OCI-M1 (cell line): Measurements from ENCODE around the gene FITM1.

Source experiments
- DNase-seq: peaks from one replicate; lab custom pipeline; 2025; lab: John Stamatoyannopoulos, UW

FITM1 gene

DNA sequence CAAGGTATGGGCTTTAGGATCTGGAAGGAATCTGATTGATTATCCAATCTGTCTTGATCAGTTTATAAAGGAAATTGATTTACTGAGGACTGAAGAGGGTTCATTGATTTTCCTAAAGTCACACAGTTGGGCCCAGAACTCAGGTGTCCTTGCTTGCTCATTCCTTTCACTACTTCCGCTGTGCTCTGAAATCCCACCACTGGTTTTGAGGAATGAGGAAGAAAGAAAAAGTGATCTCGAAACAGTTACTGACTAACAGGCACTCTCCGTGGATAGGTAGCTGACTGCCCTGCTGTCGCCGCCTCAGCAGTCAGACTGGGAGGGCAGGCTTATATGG lies at the start of gene FITM1:
TSS of gene FITM1 (plus strand) at position 280 of the 337 bp plus-strand sequence. CDS start 905 bp downstream, outside the sequence.
- no peak for DNase-seq

DNA sequence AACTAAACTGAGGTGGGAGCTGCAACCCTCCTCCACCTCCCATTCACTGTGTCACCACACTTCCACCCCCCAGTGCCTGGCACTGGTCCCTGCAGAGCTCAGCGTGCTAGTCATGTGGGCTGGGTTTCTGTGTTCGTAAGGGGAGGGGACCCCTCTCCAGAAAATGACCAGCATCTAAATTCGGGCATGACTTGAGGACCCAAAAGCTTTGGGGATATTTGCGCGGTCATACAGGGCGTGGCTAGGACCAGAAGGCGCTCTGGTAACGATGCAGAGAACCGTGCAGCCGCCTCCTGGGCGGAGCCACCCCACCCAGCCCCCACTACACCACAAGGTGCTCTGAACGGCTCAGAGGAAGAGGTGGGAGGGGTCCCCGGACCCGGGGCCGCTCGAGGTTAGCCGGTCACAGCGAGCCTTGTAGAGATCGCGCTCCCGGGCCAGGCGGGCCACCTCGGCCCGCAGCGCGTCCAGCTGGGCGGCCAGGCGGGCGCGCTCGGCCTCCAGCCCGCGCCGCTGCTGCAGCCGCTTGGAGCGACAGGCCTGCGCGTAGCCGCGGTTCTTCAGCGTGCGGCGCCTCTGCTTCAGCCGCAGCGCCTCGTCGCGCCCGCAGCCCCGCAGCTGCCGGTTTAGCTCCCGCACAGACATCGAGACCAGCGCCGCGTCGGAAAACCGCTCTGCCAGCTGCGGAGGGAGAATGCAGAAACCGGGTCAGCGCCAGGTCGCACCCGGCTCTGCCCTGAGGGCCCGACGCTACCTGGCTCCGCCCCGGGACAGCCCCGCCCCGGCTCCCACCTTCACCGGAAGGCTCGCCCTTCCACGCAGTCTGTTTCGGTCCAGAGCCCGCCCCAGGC lies 49.3 kb upstream of the FITM1 start:
- DNase-seq, result peak; percentile 40

- no peak for DNase-seq
Measured at GRCh38 chr14:24081739-24082211, 48.7 kb upstream of the FITM1 start.

DNA sequence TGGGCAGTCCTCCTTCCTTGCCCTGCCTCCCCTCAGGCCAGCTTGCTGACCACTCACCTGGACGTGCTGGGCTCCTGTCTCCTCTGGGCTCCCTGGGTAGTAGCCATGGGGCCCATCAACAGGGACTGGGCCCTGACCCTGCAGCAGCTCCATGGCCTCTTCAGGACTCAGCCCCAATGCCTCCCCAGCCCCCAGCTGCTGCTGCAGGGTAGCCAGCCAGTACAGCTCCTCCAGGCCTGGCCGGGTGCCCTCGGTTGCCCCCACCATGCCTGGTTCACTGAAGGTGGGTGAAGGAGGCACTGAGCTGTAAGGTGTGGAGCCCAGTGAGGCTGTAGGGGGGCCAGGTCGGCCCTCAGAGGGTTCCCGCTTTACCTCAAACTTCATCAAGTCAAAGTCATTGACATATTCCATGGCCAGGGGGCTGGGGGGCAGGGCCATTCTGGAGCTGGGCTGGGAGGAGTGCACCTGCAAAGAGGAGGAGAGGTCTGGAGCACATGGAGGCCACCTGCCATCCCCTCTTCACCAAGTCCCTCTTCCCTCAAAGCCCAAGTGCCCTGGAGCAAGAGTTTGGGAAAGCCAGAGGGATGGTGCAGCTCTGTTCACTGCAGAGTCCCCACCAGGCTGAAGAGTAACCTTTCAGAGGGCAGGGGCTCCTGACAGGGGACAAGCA lies 47.9 kb upstream of the FITM1 start:
- DNase-seq, result no peak

DNA sequence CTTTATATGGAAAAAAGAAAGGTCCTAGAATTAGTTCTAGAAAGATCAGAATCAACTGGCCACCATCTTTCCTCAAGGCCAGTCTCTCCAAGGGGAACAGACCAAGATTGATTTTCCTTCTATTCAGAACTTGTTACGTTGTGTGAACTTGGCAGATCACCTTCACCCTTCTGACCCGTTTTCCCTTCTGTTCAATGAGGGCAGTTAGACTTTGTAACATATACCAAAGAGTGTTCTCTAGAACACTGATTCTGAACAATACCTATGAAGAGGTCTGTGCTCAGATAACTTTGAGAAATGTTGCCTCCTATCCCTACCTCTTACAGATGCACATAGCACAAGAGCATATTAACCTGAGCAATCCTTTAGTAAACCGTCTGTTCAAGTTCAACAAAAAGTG lies 47.0 kb upstream of the FITM1 start:
- no peak for DNase-seq

- no peak for DNase-seq
Measured at GRCh38 chr14:24084440-24084839, 46.0 kb upstream of the FITM1 start.

DNA sequence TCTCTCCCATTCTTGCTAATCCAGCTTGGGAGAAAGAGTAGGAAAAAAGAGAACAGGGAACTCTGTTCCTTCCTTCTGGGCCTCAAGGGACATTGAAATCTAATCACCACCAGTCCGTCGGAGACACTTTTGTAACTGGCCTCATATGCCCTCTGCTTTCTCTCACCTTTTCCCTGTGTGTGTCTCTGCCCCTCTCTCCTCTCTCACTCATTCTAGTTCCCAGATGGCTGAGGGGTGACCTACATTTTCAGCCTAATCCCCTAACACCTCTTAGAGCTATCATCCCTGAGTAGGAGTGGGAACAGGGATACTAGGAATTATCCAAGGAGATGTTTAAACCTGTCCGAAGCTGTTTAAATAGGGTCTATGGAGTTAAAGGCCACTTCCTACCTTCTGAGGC lies 45.2 kb upstream of the FITM1 start:
- no peak for DNase-seq

DNA sequence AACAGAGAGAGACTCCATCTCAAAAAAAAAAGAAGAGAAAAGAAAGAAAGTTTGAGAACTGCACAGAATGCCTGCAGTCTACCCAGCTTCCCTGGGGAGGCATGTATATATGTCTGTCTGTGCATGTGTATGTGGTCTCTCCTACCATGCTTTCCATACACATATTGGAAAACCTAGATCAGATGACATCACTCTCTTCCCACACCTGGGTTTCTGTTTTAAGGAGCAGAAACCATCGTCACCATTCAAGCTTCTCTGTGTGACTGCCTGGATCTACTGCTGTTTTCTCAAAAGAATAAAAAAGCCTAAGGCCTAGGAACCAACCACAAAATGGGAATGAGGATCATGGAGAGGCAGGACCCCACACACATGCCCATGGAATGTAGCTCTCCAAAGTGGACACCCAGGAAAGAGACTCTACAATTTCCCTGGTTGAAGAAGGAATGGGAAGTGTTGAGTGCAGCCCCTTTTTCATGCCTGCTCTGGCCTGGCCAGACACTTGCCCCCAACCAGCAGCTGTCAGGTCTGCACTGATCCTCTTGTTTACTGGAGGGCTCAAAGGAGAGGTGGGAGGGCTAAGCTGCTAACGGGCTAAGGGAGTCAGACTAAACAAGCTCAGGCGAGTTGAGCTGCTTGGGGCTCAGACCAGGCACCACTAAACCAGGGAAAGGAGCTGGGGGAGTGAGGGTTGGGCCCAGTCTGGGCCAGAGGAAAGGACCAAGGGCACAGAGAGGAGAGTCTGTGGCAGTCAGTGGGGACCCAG lies 44.1 kb upstream of the FITM1 start:
- DNase-seq, result no peak

GRCh38 chr14:24087004-24087403 lies 43.5 kb upstream of the FITM1 start:
- no peak for DNase-seq

DNA sequence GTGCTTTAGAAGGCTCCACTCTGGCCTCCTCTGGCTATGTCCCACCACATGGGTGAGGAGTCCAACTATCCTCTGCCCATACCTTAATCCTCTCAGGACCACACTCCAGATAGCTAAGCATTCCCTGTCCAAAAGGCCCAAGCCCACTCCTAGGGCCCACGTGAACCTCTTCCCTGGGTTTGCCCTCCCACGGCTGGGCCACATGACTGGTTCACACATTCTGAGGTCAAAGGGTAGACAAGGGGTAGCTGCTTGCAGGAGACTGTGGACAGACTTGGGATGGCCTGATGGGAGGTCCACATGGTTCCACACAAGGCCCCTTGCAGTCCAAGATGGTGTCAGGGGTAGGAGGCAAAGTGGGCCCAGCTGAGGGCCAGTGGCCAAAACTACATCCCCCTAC lies 42.4 kb upstream of the FITM1 start:
- DNase-seq, result no peak

DNA sequence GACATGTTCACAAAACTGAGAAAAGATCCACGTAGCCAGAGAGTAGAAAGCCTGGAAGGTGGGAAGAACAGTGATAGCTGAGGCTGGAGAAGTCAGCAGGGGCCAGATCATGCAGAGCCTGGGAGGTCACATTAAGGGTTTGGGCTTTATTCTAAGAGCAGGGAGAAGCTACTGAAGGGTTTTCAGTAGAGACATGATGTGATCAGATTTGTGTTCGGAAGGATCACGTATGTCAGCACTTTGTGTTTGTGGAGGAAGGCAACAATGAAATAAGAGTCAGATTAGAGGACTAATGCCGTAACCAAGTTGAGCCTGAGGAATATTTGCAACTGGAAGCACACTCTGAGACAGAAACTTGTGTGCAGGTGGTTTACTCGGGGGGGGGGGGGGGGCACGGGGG lies 40.6 kb upstream of the FITM1 start:
- DNase-seq, result no peak

- DNase-seq, result no peak
Measured at GRCh38 chr14:24092110-24092504, 38.4 kb upstream of the FITM1 start.

DNA sequence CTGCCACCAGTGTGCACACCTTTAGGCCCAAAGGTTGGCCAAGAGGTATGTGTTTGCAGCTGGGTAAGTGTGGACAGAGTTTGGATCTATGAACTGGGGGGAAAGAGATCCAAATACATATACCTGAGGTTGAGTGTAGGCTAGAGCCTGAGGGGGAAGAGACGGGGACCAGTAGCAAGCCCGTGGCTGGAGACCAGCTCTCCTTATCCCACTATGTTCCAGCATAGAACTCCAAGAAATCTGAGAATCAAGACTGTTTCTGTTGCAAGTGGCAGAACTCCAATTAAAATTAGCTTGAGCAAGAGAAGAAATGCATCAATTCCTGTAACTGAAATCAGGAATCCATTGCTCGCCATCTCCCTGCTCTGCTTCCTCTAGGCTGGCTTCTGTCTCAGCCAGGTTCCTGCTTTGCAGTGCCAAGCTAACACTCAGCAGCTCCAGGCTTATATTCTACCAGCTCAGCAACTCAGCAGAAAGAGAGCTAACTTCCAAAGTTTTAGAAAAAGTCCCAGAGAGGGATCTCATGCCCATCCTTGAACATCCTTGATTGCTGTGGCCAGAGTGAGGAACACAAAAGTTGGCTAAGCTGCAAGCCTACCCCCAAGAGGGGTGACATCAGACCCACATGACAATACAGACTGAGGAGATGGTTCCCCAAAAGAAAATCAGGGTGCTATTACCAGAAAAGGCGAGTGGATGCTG lies 37.8 kb upstream of the FITM1 start:
- DNase-seq, result no peak

DNA sequence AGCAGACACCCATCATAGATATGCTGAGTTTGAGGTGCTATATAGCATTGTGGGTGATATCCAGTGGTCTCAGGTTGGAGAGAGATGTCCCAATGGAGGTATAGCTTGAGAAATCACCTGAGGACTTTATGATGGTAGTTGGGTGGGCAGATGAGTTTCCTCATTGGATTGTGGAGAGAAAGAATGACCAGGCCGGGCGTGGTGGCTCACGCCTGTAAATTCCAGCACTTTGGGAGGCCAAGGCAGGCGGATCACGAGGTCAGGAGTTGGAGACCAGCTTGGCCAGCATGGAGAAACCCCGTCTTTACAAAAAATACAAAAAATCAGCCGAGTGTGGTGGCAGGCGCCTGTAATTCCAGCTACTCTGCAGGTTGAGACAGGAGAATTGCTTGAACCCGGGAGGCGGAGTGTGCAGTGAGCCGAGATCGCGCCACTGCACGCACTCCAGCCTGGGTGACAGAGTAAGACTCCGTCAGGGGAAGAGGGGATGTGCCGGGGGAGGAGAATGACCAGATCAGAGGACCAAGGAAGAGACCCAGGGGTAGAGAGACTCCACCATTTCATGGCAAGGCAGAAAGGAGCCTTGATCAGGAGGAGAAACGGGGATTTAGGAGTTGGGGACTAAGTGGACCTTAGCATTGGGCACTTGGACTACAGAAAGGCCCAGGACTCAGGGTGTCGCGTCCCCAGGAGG lies 37.1 kb upstream of the FITM1 start:
- no peak for DNase-seq

DNA sequence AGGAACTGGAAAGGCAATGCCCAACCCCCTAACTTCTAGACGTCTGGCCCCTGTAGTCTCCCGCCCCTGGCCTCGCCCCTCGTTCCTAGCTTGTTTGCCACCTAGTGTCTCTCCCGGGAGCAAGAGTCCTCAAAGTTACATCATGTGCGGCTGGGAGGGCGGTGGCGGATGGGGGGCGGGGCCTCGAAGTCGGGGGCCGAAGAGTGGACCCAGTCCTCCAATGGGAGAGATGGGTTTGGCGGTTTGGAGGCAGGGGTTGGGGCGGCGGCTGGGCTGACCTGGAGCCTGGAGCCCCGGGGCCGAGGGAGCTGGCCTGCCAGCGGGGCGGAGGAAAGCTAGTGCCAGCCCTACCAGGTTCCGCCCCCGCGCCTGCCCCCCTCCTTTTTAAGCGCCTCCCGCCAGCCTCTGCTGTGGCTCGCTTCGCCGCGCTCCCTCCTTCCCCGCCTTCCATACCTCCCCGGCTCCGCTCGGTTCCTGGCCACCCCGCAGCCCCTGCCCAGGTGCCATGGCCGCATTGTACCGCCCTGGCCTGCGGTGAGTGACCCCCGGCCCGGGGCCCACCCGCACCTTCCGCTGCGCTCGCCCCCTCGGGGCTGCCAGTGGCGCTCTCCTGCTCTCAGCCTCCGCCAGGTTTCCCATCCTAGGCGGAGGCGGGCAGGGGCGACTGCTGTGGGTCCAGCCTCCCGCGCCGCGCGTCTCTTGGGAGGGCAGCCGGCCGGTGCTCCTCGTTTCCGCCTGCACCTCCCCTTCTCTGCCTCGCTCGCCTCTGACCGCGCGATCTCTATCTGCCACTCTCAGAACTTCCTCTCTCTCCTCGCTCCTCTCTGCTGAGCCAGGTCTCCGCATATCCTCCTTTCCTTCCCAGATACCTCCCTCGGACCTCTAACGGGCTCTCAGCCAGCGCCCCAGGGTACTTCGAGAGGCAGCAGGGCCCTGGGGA lies 36.3 kb upstream of the FITM1 start, which contains the start of gene PCK2:
TSS of gene PCK2 (plus strand) at position 411 of the 940 bp plus-strand sequence. CDS start at position 506, 95 bp downstream.
- DNase-seq, result peak; percentile 98

- DNase-seq, result no peak
Measured at GRCh38 chr14:24094841-24095270, 35.6 kb upstream of the FITM1 start.

DNA sequence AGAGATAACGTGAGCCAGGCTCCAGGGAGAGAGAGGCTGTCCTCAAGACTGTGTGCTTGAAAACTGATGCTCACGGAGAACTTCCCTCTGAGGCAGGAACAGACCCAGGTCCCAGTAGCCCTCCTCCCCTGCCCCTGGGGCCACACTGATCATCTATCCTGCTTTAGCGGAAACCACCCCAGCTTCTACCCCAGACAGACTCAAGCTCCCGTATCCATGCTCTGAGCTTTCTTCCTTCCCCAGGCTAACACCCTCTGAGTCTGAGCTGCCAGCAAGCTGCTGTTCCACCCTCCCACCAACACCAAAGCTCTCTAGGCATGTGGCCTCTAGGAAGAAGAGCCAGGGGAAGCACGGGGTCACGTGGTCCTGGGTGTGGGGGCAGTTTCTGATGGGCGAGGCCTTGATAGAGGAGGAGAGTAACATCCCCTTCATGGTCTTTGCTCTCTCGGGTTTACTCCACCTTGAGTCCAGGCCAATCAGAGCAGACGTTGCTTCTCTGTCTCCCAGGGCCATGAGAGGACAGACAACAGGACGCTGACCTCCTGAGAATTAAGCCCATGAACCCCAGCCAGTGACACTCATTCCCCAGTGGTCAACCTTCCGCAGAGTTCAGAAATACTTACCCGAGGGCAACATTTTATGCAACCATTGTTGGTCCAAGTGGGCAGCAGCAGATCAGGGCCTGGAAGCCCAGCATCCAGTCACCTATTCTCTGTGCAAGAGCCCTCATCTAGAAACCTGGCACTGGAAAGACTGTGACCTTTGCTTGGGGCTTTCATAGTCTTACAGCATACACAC lies 35.0 kb upstream of the FITM1 start:
- peak; percentile 89 for DNase-seq

- no peak for DNase-seq
Measured at GRCh38 chr14:24096545-24097181, 33.8 kb upstream of the FITM1 start.
